ENCODE results near the gene SIVA1. TPM values are rescaled to one million over a fixed set of nuclear protein-coding genes. Genes with fewer than 3 reads are reported as not detected.

The SIVA1 gene
- total RNA-seq, 1 experiment from 2014 or later, result 85.8 TPM

- Histone ChIP-seq H3K36me3 (ENCODE audit: low read depth) (peaks cover 3% of the 10 kb centered on the region; the same call in 1 of the 2 replicates), H3K27ac (no peak overlapping the region), H3F3A (ENCODE audit: insufficient read depth, low read depth) (peaks cover 9% of the 10 kb centered on the region; the same call in 1 of the 2 replicates), H2AFZ (peak overlapping the region; percentile 92), H3K4me2 (peak overlapping the region; percentile 96), H3K9me2 (ENCODE audit: insufficient read depth) (no peaks in the 10 kb centered on the region), H3K4me3 (peak overlapping the region; percentile 65; the same call in 1 of the 2 replicates), H3K4me1 (replicated peaks; ENCODE audit: insufficient read depth) (peaks cover 28% of the 10 kb centered on the region), H4K20me1 (ENCODE audit: insufficient read depth) (peaks cover 10% of the 10 kb centered on the region), H3K27me3 (ENCODE audit: insufficient read depth, low read depth) (no peaks in the 10 kb centered on the region), H3K9me3 (ENCODE audit: insufficient read depth, low read depth) (no peaks in the 10 kb centered on the region), H3K79me2 (ENCODE audit: low read depth) (peaks cover 38% of the 10 kb centered on the region)
- TF ChIP-seq CTCF (conservative IDR thresholded peaks at IDR 0.05) (no peak), EZH2 (IDR thresholded peaks at IDR 0.05; ENCODE audit: low read depth) (no peak)
- ChIA-PET CTCF (interaction anchor here (0.6 kb wide), 1 partner anchor 549 kb away, joined by 4 read pairs; no protein-coding TSS in a partner anchor), POLR2A (ENCODE audit: unreplicated experiment) (interaction anchor here (0.7 kb wide), 1 partner anchor 45 kb away, joined by 3 read pairs; no protein-coding TSS in a partner anchor)
- BruUV-seq (replicated peaks), result no TSS peak
- intact Hi-C loops (cut with micrococcal nuclease; ENCODE audit: unreplicated experiment), result loop anchor here (5.0 kb wide), 1 partner anchor 70 kb away; no protein-coding TSS in a partner anchor
- DNase-seq, result no peak
Observed at GRCh38 chr14:104752423-104752734, 568 bp upstream of the SIVA1 start.

- Histone ChIP-seq H3K4me2 (peak overlapping the region; percentile 88), H3K27ac (no peak overlapping the region), H3K36me3 (ENCODE audit: low read depth) (peaks cover 3% of the 10 kb centered on the region; the same call in 1 of the 2 replicates), H3K27me3 (ENCODE audit: insufficient read depth, low read depth) (no peaks in the 10 kb centered on the region), H3K9me3 (ENCODE audit: insufficient read depth, low read depth) (no peaks in the 10 kb centered on the region), H3K4me1 (replicated peaks; ENCODE audit: insufficient read depth) (peaks cover 24% of the 10 kb centered on the region), H2AFZ (peak overlapping the region; percentile 81; the same call in 1 of the 2 replicates), H3K4me3 (peak overlapping the region; percentile 61), H4K20me1 (ENCODE audit: insufficient read depth) (peaks cover 10% of the 10 kb centered on the region), H3K9me2 (ENCODE audit: insufficient read depth) (no peaks in the 10 kb centered on the region), H3K79me2 (ENCODE audit: low read depth) (peaks cover 38% of the 10 kb centered on the region), H3F3A (ENCODE audit: insufficient read depth, low read depth) (peaks cover 9% of the 10 kb centered on the region; the same call in 1 of the 2 replicates)
- no peak for DNase-seq
- no peak for TF ChIP-seq EZH2 (IDR thresholded peaks at IDR 0.05; ENCODE audit: low read depth)
- TF ChIP-seq CTCF (conservative IDR thresholded peaks at IDR 0.05), result no peak
- ChIA-PET POLR2A (ENCODE audit: unreplicated experiment) (interaction anchor here (0.7 kb wide), 1 partner anchor 548 kb away, joined by 7 read pairs; no protein-coding TSS in a partner anchor), CTCF (no interaction called here)
- intact Hi-C loops (cut with micrococcal nuclease; ENCODE audit: unreplicated experiment), result loop anchor here (5.0 kb wide), 1 partner anchor 71 kb away; no protein-coding TSS in a partner anchor
- no TSS peak for BruUV-seq (replicated peaks)
Observed at GRCh38 chr14:104753528-104754212, 723 bp downstream of the SIVA1 start.

GRCh38 chr14:104754213-104754851, 1.4 kb downstream of the SIVA1 start:
- H3K4me1 ChIP-seq (replicated peaks; ENCODE audit: insufficient read depth), result peaks cover 18% of the 10 kb centered on the region
- peaks cover 3% of the 10 kb centered on the region; the same call in 1 of the 2 replicates for H3K36me3 ChIP-seq (ENCODE audit: low read depth)
- H3K27me3 ChIP-seq (ENCODE audit: insufficient read depth, low read depth), result no peaks in the 10 kb centered on the region
- H4K20me1 ChIP-seq (ENCODE audit: insufficient read depth), result peaks cover 16% of the 10 kb centered on the region
- no peak overlapping the region for H2AFZ ChIP-seq
- H3K27ac ChIP-seq, result no peak overlapping the region
- TSS peak; percentile 36 for BruUV-seq (replicated peaks)
- TF ChIP-seq EZH2 (IDR thresholded peaks at IDR 0.05; ENCODE audit: low read depth), result no peak
- no peak for TF ChIP-seq CTCF (conservative IDR thresholded peaks at IDR 0.05)
- DNase-seq, result no peak
- peak overlapping the region; percentile 61 for H3K4me3 ChIP-seq
- intact Hi-C loops (cut with micrococcal nuclease; ENCODE audit: unreplicated experiment), result loop anchor here (5.0 kb wide), 1 partner anchor 72 kb away; no protein-coding TSS in a partner anchor
- H3K9me2 ChIP-seq (ENCODE audit: insufficient read depth), result no peaks in the 10 kb centered on the region
- ChIA-PET POLR2A (ENCODE audit: unreplicated experiment) (interaction anchor here (0.7 kb wide), 1 partner anchor 547 kb away, joined by 7 read pairs; no protein-coding TSS in a partner anchor), CTCF (no interaction called here)
- H3K79me2 ChIP-seq (ENCODE audit: low read depth), result peaks cover 38% of the 10 kb centered on the region
- H3K9me3 ChIP-seq (ENCODE audit: insufficient read depth, low read depth), result no peaks in the 10 kb centered on the region
- H3F3A ChIP-seq (ENCODE audit: insufficient read depth, low read depth), result peaks cover 7% of the 10 kb centered on the region; the same call in 1 of the 2 replicates
- peak overlapping the region; percentile 88 for H3K4me2 ChIP-seq
